Heart left ventricle (tissue), 13 donors: Measurements from ENCODE around the gene GPC6.

Experiments
- POLR2A ChIP-seq, 2 donors: fragments of 450-650 bp; IDR thresholded peaks; one replicate each; pipeline ENCODE4 v1.6.1; 2017; ENCODE audit warnings: antibody characterized with exemption in 2 of 2, mild to moderate bottlenecking in 2 of 2, moderate library complexity in 2 of 2
- TF ChIP-seq, protein P1 (sequence below), 12 donors: fragments of 200-600 bp; sonication (generic) in 4 of 12; IDR thresholded peaks; one replicate each; pipeline versions ENCODE4 v1.5.0 to v1.8.0; 2018 to 2022; ENCODE audit warnings: antibody characterized with exemption in 12 of 12, mild to moderate bottlenecking in 5 of 12
- donor health status: ischemic (EF 13 %, LVEDD 7.1; RV severe dilation, severe dysfunction).
- donor health status: DM: no; HTN: yes; CAD: no.
- donor health status: DM: no; HTN: no; CAD: no.
- donor health status: ischemic (EF 25% LVEDD 6.9; RV normal size, moderate dysfunction).
- donor health status: ischemic (EF 25% LVEDD 5.7; RV mildly dilated, moderate dysfunction).
- donor health status: ischemic (EF 35%, LVEDD 5.7; RV mildly dilated, moderate dysfunction).
- donor health status: nonischemic (EF 11% LVEDD 7.7; RV severe dilation, severe dysfunction).
- donor health status: DM: yes; HTN: yes; CAD: no.
- donor health status: PGD.
- donor health status: ischemic (EF 29% LVEDD 5.4; RV normal size, mild dysfunction).
- donor health status: nonischemic (EF 23%, LVEDD 6.1; RV moderate dilation, normal function).

DNA sequence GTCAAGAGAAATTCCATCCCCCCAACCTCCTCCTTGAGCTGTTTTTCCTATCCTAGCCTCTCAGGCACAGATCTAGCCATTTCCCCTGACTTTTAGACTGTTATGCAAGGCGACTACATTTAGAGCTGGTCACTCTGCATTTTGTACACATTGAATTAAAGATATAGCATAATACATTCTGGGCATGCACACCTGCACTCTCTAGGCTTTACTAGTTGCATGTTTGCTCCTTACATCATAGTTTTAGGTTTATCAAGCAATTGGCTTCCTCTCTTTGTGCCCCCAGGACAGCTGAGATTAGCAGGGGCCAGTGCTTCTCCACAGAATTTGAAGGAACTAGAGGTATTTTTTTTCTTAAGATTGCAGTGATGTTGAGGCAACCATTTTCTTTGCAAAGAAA, 19.5 kb downstream of the GPC6 start:
- TF ChIP-seq POLR2A (IDR thresholded peaks at IDR 0.05) = no peak
- TF ChIP-seq, protein P1, sequence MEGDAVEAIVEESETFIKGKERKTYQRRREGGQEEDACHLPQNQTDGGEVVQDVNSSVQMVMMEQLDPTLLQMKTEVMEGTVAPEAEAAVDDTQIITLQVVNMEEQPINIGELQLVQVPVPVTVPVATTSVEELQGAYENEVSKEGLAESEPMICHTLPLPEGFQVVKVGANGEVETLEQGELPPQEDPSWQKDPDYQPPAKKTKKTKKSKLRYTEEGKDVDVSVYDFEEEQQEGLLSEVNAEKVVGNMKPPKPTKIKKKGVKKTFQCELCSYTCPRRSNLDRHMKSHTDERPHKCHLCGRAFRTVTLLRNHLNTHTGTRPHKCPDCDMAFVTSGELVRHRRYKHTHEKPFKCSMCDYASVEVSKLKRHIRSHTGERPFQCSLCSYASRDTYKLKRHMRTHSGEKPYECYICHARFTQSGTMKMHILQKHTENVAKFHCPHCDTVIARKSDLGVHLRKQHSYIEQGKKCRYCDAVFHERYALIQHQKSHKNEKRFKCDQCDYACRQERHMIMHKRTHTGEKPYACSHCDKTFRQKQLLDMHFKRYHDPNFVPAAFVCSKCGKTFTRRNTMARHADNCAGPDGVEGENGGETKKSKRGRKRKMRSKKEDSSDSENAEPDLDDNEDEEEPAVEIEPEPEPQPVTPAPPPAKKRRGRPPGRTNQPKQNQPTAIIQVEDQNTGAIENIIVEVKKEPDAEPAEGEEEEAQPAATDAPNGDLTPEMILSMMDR (IDR thresholded peaks at IDR 0.05) = no peak
